Keratinocyte (primary cell): ENCODE results near the gene KRT8. TPM values are rescaled to one million over a fixed set of nuclear protein-coding genes. Genes with fewer than 3 reads are reported as not detected.

Experiments
- DNase-seq: peaks from one replicate; pipeline ENCODE4 v3.0.0-alpha.2; 2011; ENCODE audit warnings: low read depth, missing footprints, low spot score
- FAIRE-seq: peaks from 2 replicates; lab custom pipeline; 2011; peaks lifted over from hg19 to GRCh38; lab: Jason Lieb, UNC
- H2AFZ ChIP-seq: 2 replicates; pipeline ENCODE4 v1.6.0; 2012; ENCODE audit warnings: low read length, control low read depth, inconsistent platforms; ENCODE audit not compliant: control insufficient read depth
- H3K27ac ChIP-seq: 2 replicates; pipeline ENCODE4 v1.5.1; 2011; ENCODE audit warnings: low read length; ENCODE audit not compliant: control insufficient read depth, insufficient read depth
- H3K27me3 ChIP-seq: 3 replicates; pipeline ENCODE4 v1.6.0; 2011; ENCODE audit warnings: low read length; ENCODE audit not compliant: control insufficient read depth, insufficient read depth; ENCODE audit errors: extremely low read depth
- H3K36me3 ChIP-seq, 2 experiments: 2 replicates in 1 of 2; 3 replicates in 1 of 2; pipeline ENCODE4 v1.5.1; 2011; ENCODE audit warnings: low read length in 2 of 2, mild to moderate bottlenecking in 1 of 2; ENCODE audit not compliant: control insufficient read depth in 2 of 2, insufficient read depth in 2 of 2; ENCODE audit errors: extremely low read depth in 1 of 2
- H3K4me1 ChIP-seq: 3 replicates; pipeline ENCODE4 v1.5.1; 2011; ENCODE audit warnings: low read length; ENCODE audit not compliant: control insufficient read depth, insufficient read depth; ENCODE audit errors: extremely low read depth
- H3K4me2 ChIP-seq: 3 replicates; pipeline ENCODE4 v1.6.0; 2011; ENCODE audit warnings: low read depth, low read length; ENCODE audit not compliant: control insufficient read depth, insufficient read depth; ENCODE audit errors: extremely low read depth
- H3K4me3 ChIP-seq, 3 experiments: fragments of 200-600 bp in 1 of 3; sonication (generic) in 1 of 3; 2 replicates in 2 of 3; 3 replicates in 1 of 3; pipeline ENCODE4 v1.5.1; 2011 to 2016; ENCODE audit warnings: low read length in 3 of 3, mild to moderate bottlenecking in 3 of 3, control low read depth in 2 of 3, inconsistent platforms in 1 of 3, low read depth in 1 of 3, mixed read lengths in 1 of 3, mixed run types in 1 of 3, moderate library complexity in 1 of 3; ENCODE audit not compliant: control insufficient read depth in 2 of 3, insufficient read depth in 2 of 3; ENCODE audit errors: extremely low read depth in 1 of 3
- H3K79me2 ChIP-seq: 2 replicates; pipeline ENCODE4 v1.6.0; 2012; ENCODE audit warnings: low read length; ENCODE audit not compliant: control insufficient read depth, insufficient read depth
- H3K9ac ChIP-seq: 3 replicates; pipeline ENCODE4 v1.6.0; 2011; ENCODE audit warnings: low read length; ENCODE audit not compliant: control insufficient read depth, insufficient read depth; ENCODE audit errors: extremely low read depth
- H3K9me1 ChIP-seq: 3 replicates; pipeline ENCODE4 v1.6.0; 2011; ENCODE audit warnings: low read length; ENCODE audit not compliant: control insufficient read depth, insufficient read depth; ENCODE audit errors: extremely low read depth
- H3K9me3 ChIP-seq: 2 replicates; pipeline ENCODE4 v1.5.1; 2012; ENCODE audit warnings: low read depth, low read length; ENCODE audit not compliant: control insufficient read depth
- H4K20me1 ChIP-seq: 3 replicates; pipeline ENCODE4 v1.6.0; 2011; ENCODE audit warnings: low read length; ENCODE audit not compliant: control insufficient read depth, insufficient read depth; ENCODE audit errors: extremely low read depth
- CTCF ChIP-seq, 3 experiments: IDR thresholded peaks in 1 of 3; conservative IDR thresholded peaks in 1 of 3; optimal IDR thresholded peaks in 1 of 3; 2 replicates in 2 of 3; 3 replicates in 1 of 3; pipeline versions ENCODE3 to v1.5.1; 2011; ENCODE audit warnings: low read length in 3 of 3, mild to moderate bottlenecking in 3 of 3, moderate library complexity in 2 of 3, control low read depth in 1 of 3, inconsistent platforms in 1 of 3; ENCODE audit not compliant: insufficient read depth in 2 of 3; ENCODE audit errors: extremely low read depth in 1 of 3
- EZH2 ChIP-seq: IDR thresholded peaks from one replicate; pipeline ENCODE4 v1.6.1; 2012; ENCODE audit warnings: inconsistent platforms, mild to moderate bottlenecking, low read length, moderate library complexity
- dilution Hi-C: fragments of 300-500 bp; cut with MboI; formaldehyde crosslinking; loops from one replicate; pipeline ENCODE4 v1.7.0; 2020; ENCODE audit warnings: low sequenced_read_pairs; ENCODE audit not compliant: extremely low pct_ligation_motif_present
- polyA plus RNA-seq, 5 experiments: library from polyadenylated mRNA; depleted of rRNA in 3 of 5; stranded (reverse) in 3 of 5; stranded (forward) in 1 of 5; unstranded in 1 of 5; fragments of >200 nt; gene quantifications; 1 replicate in 1 of 5; 2 replicates in 3 of 5; 3 replicates in 1 of 5; pipeline versions ENCODE4 v1.2.1 to v1.2.3, GENCODE V29; 2011 to 2012; ENCODE audit warnings: missing spikeins in 2 of 5, low read depth in 1 of 5, low replicate concordance in 1 of 5

The KRT8 gene
- polyA plus RNA-seq, 1 donor (not counting 4 experiments of a cell fraction or from before 2014, with no cell fraction given) = 151 TPM

- FAIRE-seq (no peak), DNase-seq (no peak)
- H3K27ac ChIP-seq = peak overlapping the region; percentile 43
- dilution Hi-C loops = no loop called here
- no peak overlapping the region for H2AFZ ChIP-seq
- no peaks in the 10 kb centered on the region for H3K9me3 ChIP-seq
- H3K4me2 ChIP-seq = peak overlapping the region; percentile 22
- H3K36me3 ChIP-seq = no peaks in the 10 kb centered on the region
- H3K4me3 ChIP-seq = no peak overlapping the region
- H3K9me1 ChIP-seq = no peaks in the 10 kb centered on the region
- H3K4me1 ChIP-seq = peaks cover 30% of the 10 kb centered on the region
- no peaks in the 10 kb centered on the region for H3K79me2 ChIP-seq
- no peaks in the 10 kb centered on the region for H3K27me3 ChIP-seq
- H3K9ac ChIP-seq = no peak overlapping the region
- H4K20me1 ChIP-seq = no peaks in the 10 kb centered on the region
- no peak for TF ChIP-seq CTCF (optimal IDR thresholded peaks at IDR 0.05 in 1 of 3, IDR thresholded peaks at IDR 0.05 in 1 of 3, conservative IDR thresholded peaks at IDR 0.05 in 1 of 3; ENCODE audit: extremely low read depth in 1 of 3, insufficient read depth in 2 of 3, low read length in 3 of 3)
- TF ChIP-seq EZH2 = no peak
Observed at GRCh38 chr12:52926596-52927234, 21.8 kb upstream of the KRT8 start.

- Histone ChIP-seq H4K20me1 (no peaks in the 10 kb centered on the region), H3K4me2 (peak overlapping the region; percentile 45), H3K27ac (peak overlapping the region; percentile 50), H3K9me1 (no peaks in the 10 kb centered on the region), H3K27me3 (no peaks in the 10 kb centered on the region), H3K36me3 (no peaks in the 10 kb centered on the region), H2AFZ (no peak overlapping the region), H3K9ac (peak overlapping the region; percentile 8), H3K9me3 (no peaks in the 10 kb centered on the region), H3K4me1 (peaks cover 30% of the 10 kb centered on the region), H3K4me3 (no peak overlapping the region), H3K79me2 (no peaks in the 10 kb centered on the region)
- DNase-seq (no peak), FAIRE-seq (no peak)
- TF ChIP-seq EZH2 = no peak
- no peak for TF ChIP-seq CTCF (optimal IDR thresholded peaks at IDR 0.05 in 1 of 3, IDR thresholded peaks at IDR 0.05 in 1 of 3, conservative IDR thresholded peaks at IDR 0.05 in 1 of 3; ENCODE audit: extremely low read depth in 1 of 3, insufficient read depth in 2 of 3, low read length in 3 of 3)
- dilution Hi-C loops = no loop called here
Observed at GRCh38 chr12:52925717-52926595, 21.1 kb upstream of the KRT8 start.
